ENCODE data around the gene ETV3L. TPM values are rescaled to one million over a fixed set of nuclear protein-coding genes. Genes with fewer than 3 reads are reported as not detected.

The ETV3L gene
- total and polyA plus RNA-seq, 11 donors: not detected

DNA sequence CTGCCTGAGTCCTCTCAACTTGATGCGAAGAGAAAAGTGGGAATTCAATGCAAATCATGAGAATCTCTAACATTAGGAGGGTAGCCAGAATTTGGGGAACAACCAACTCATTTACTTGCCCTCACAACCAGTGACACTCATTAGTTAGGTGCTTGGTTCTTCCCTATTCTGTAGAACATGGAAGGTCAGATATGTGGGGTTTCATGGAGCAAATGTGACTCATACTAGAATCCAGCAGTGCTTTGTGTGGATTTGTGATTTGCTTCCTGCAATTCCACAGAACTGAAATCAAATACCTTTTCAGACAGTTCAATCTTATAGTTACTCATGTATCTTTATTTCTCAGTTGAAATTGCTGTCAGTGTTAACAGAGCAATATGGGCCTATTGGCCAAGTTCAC is 45.5 kb upstream of the ETV3L start:
- TF ChIP-seq CTCF (IDR thresholded peaks at IDR 0.05) (no peak), POLR2A (IDR thresholded peaks at IDR 0.05) (no peak)
- Histone ChIP-seq H3K36me3 (no peaks in the 10 kb centered on the region), H3K27me3 (peaks cover 0 to 4% (median 0%) of the 10 kb centered on the region in 9 donors), H3K9me3 (no peaks in the 10 kb centered on the region), H3K4me3 (no peak overlapping the region), H3K27ac (no peak overlapping the region), H3K4me1 (peaks cover 0 to 12% (median 0%) of the 10 kb centered on the region in 12 donors)
- no peak for DNase-seq
- WGBS, 4 donors: 95 to 100% (median 98%) methylated on average over 1 of the region's 1 CpG
- no peak for ATAC-seq
- intact Hi-C loops (cut with DNase I): loop anchor here in 1 of 10 donors (5.0 kb wide), 1 partner anchor 33 kb away; no protein-coding TSS in a partner anchor

DNA sequence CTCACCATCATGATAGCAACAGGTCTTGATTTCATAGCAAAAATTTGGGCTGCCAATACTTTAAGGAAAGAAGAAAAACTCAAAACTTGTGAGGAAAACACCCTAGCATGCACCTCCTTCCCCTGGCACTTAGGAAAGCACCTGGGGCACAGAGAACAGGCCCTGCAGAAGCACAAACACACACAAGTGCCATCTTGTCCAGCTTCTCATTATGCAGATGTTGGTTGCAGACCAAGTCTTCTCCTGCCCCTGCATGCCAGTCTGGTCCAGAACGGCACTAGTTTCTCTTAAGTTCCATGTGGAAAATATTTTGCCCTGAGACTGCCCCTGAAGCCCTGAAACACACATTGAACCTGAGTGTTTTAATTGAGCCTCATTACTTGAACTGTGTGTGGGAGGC is 44.9 kb upstream of the ETV3L start:
- Histone ChIP-seq H3K27ac (no peak overlapping the region), H3K36me3 (no peaks in the 10 kb centered on the region), H3K9me3 (no peaks in the 10 kb centered on the region), H3K4me3 (no peak overlapping the region), H3K4me1 (peaks cover 0 to 12% (median 0%) of the 10 kb centered on the region in 12 donors), H3K27me3 (peaks cover 0 to 4% (median 0%) of the 10 kb centered on the region in 9 donors)
- intact Hi-C loops (cut with DNase I): no loop called here
- DNase-seq (no peak), ATAC-seq (no peak)
- TF ChIP-seq POLR2A (IDR thresholded peaks at IDR 0.05) (no peak), CTCF (IDR thresholded peaks at IDR 0.05) (no peak)
- 69 to 91% (median 89%) methylated on average over 1 of the region's 1 CpG for WGBS, 4 donors

GRCh38 chr1:157142765-157143423 is 43.3 kb upstream of the ETV3L start:
- intact Hi-C loops (cut with DNase I): no loop called here
- 89 to 92% (median 91%) methylated on average over 3 of the region's 3 CpGs for WGBS, 4 donors
- Histone ChIP-seq H3K36me3 (no peaks in the 10 kb centered on the region), H3K27ac (no peak overlapping the region), H3K4me1 (peaks cover 0 to 9% (median 6%) of the 10 kb centered on the region in 12 donors), H3K4me3 (no peak overlapping the region), H3K27me3 (peaks cover 0 to 4% (median 0%) of the 10 kb centered on the region in 9 donors), H3K9me3 (no peaks in the 10 kb centered on the region)
- DNase-seq (no peak), ATAC-seq (no peak)
- TF ChIP-seq CTCF (IDR thresholded peaks at IDR 0.05) (no peak), POLR2A (IDR thresholded peaks at IDR 0.05) (no peak)

- Histone ChIP-seq H3K36me3 (no peaks in the 10 kb centered on the region), H3K9me3 (no peaks in the 10 kb centered on the region), H3K27me3 (peaks cover 0 to 4% (median 0%) of the 10 kb centered on the region in 9 donors), H3K27ac (no peak overlapping the region), H3K4me3 (no peak overlapping the region), H3K4me1 (peaks cover 0 to 10% (median 6%) of the 10 kb centered on the region in 12 donors)
- WGBS, 4 donors: 50 to 61% (median 54%) methylated on average over 2 of the region's 2 CpGs
- intact Hi-C loops (cut with DNase I): no loop called here
- no peak for ATAC-seq
- no peak for DNase-seq
- TF ChIP-seq POLR2A (IDR thresholded peaks at IDR 0.05) (no peak), CTCF (IDR thresholded peaks at IDR 0.05) (no peak)
These were observed 42.6 kb upstream of the ETV3L start for GRCh38 chr1:157142201-157142600.

All from heart left ventricle (tissue), 16 donors.